ENCODE data around the gene SH3GLB2. TPM values are rescaled to one million over a fixed set of nuclear protein-coding genes. Genes with fewer than 3 reads are reported as not detected.
"Not testable (repeated sequence)": the region's sequence is repeated elsewhere in the genome, so short reads cannot be mapped to it uniquely, and the experiment has no call there.

The SH3GLB2 gene
- total RNA-seq, 1 donor from 2014 or later = 317 TPM

GRCh38 chr9:128998462-128998861 lies 29.7 kb downstream of the SH3GLB2 start:
- no peak for DNase-seq (ENCODE audit: low spot score)

GRCh38 chr9:128995791-128996190 lies 32.3 kb downstream of the SH3GLB2 start:
- DNase-seq (ENCODE audit: low spot score) = no peak

GRCh38 chr9:128992995-128993394 lies 35.1 kb downstream of the SH3GLB2 start:
- DNase-seq (ENCODE audit: low spot score) = no peak

GRCh38 chr9:128987805-128988204 lies 40.3 kb downstream of the SH3GLB2 start:
- DNase-seq (ENCODE audit: low spot score) = no peak

- DNase-seq (ENCODE audit: low spot score) = no peak
These were observed 41.5 kb downstream of the SH3GLB2 start for GRCh38 chr9:128986671-128987070.

GRCh38 chr9:128983536-128983935 lies 44.6 kb downstream of the SH3GLB2 start:
- DNase-seq (ENCODE audit: low spot score) = no peak

- no peak for DNase-seq (ENCODE audit: low spot score)
These were observed 49.0 kb downstream of the SH3GLB2 start for GRCh38 chr9:128979111-128979510.

- no peak for DNase-seq (ENCODE audit: low spot score)
These were observed 55.2 kb downstream of the SH3GLB2 start for GRCh38 chr9:128972956-128973355.

GRCh38 chr9:128969491-128969890 lies 58.6 kb downstream of the SH3GLB2 start:
- no peak for DNase-seq (ENCODE audit: low spot score)

GRCh38 chr9:128961403-128961802 lies 66.7 kb downstream of the SH3GLB2 start:
- DNase-seq (ENCODE audit: low spot score) = not testable (repeated sequence)

Other genes starting within 250 kb of the SH3GLB2 start
- 33.6 TPM for gene TBC1D13, start 241.1 kb downstream of the SH3GLB2 start, total RNA-seq
- gene ENDOG, start 209.8 kb downstream of the SH3GLB2 start, total RNA-seq = 21.7 TPM
- 55.7 TPM for gene SPOUT1, start 198.5 kb downstream of the SH3GLB2 start, total RNA-seq
- 13.0 TPM for gene KYAT1, start 146.4 kb downstream of the SH3GLB2 start, total RNA-seq
- gene LRRC8A, start 146.2 kb downstream of the SH3GLB2 start, total RNA-seq = 37.1 TPM
- 26.6 TPM for gene PHYHD1, start 107.3 kb downstream of the SH3GLB2 start, total RNA-seq
- gene DOLK, start 80.7 kb downstream of the SH3GLB2 start, total RNA-seq = 14.2 TPM
- 52.1 TPM for gene NUP188, start 80.6 kb downstream of the SH3GLB2 start, total RNA-seq
- 58.2 TPM for gene MIGA2, start 8.3 kb upstream of the SH3GLB2 start, total RNA-seq
- gene DOLPP1, start 52.8 kb upstream of the SH3GLB2 start, total RNA-seq = 18.2 TPM
- 42.1 TPM for gene CRAT, start 82.5 kb upstream of the SH3GLB2 start, total RNA-seq
- 143 TPM for gene PTPA, start 83.1 kb upstream of the SH3GLB2 start, total RNA-seq
- 16.0 TPM for gene IER5L, start 149.9 kb upstream of the SH3GLB2 start, total RNA-seq